ENCODE measurements around the gene AMOTL1. TPM values are rescaled to one million over a fixed set of nuclear protein-coding genes. Genes with fewer than 3 reads are reported as not detected.

AMOTL1 gene
- polyA plus RNA-seq, 1 donor (not counting 4 experiments of a cell fraction or from before 2014, with no cell fraction given): 86.5 TPM

- Histone ChIP-seq H3K4me2 (ENCODE audit: control insufficient read depth, extremely low read depth, insufficient read depth, low read depth, low read length) (no peak overlapping the region), H3K9me3 (ENCODE audit: control insufficient read depth, low read depth, low read length) (no peaks in the 10 kb centered on the region), H3K36me3 (ENCODE audit: control insufficient read depth in 2 of 2, extremely low read depth in 1 of 2, insufficient read depth in 2 of 2, low read length in 2 of 2) (no peaks in the 10 kb centered on the region), H2AFZ (ENCODE audit: control insufficient read depth, low read length) (no peak overlapping the region), H3K4me3 (ENCODE audit: control insufficient read depth in 2 of 3, extremely low read depth in 1 of 3, insufficient read depth in 2 of 3, low read depth in 1 of 3, low read length in 3 of 3) (no peak overlapping the region), H3K27ac (ENCODE audit: control insufficient read depth, insufficient read depth, low read length) (no peak overlapping the region), H3K4me1 (ENCODE audit: control insufficient read depth, extremely low read depth, insufficient read depth, low read length) (no peaks in the 10 kb centered on the region), H3K9ac (ENCODE audit: control insufficient read depth, extremely low read depth, insufficient read depth, low read length) (no peak overlapping the region), H3K9me1 (ENCODE audit: control insufficient read depth, extremely low read depth, insufficient read depth, low read length) (no peaks in the 10 kb centered on the region), H3K27me3 (ENCODE audit: control insufficient read depth, extremely low read depth, insufficient read depth, low read length) (no peaks in the 10 kb centered on the region), H4K20me1 (ENCODE audit: control insufficient read depth, extremely low read depth, insufficient read depth, low read length) (no peaks in the 10 kb centered on the region), H3K79me2 (ENCODE audit: control insufficient read depth, insufficient read depth, low read length) (no peaks in the 10 kb centered on the region)
- TF ChIP-seq CTCF (optimal IDR thresholded peaks at IDR 0.05 in 1 of 3, IDR thresholded peaks at IDR 0.05 in 1 of 3, conservative IDR thresholded peaks at IDR 0.05 in 1 of 3; ENCODE audit: extremely low read depth in 1 of 3, insufficient read depth in 2 of 3, low read length in 3 of 3) (no peak), EZH2 (IDR thresholded peaks at IDR 0.05; ENCODE audit: low read length) (no peak)
- FAIRE-seq: no peak
- dilution Hi-C loops (cut with MboI; ENCODE audit: extremely low pct_ligation_motif_present, low sequenced_read_pairs): no loop called here
- DNase-seq (ENCODE audit: low read depth, low spot score): no peak
These were observed 156.5 kb downstream of the AMOTL1 start for GRCh38 chr11:94924612-94925011.

GRCh38 chr11:94925422-94926270 is 157.5 kb downstream of the AMOTL1 start:
- DNase-seq (ENCODE audit: low read depth, low spot score) (no peak), FAIRE-seq (no peak)
- Histone ChIP-seq H3K4me2 (ENCODE audit: control insufficient read depth, extremely low read depth, insufficient read depth, low read depth, low read length) (no peak overlapping the region), H3K79me2 (ENCODE audit: control insufficient read depth, insufficient read depth, low read length) (no peaks in the 10 kb centered on the region), H3K27ac (ENCODE audit: control insufficient read depth, insufficient read depth, low read length) (no peak overlapping the region), H3K9ac (ENCODE audit: control insufficient read depth, extremely low read depth, insufficient read depth, low read length) (no peak overlapping the region), H3K27me3 (ENCODE audit: control insufficient read depth, extremely low read depth, insufficient read depth, low read length) (no peaks in the 10 kb centered on the region), H3K9me3 (ENCODE audit: control insufficient read depth, low read depth, low read length) (no peaks in the 10 kb centered on the region), H4K20me1 (ENCODE audit: control insufficient read depth, extremely low read depth, insufficient read depth, low read length) (no peaks in the 10 kb centered on the region), H3K4me3 (ENCODE audit: control insufficient read depth in 2 of 3, extremely low read depth in 1 of 3, insufficient read depth in 2 of 3, low read depth in 1 of 3, low read length in 3 of 3) (no peak overlapping the region), H3K9me1 (ENCODE audit: control insufficient read depth, extremely low read depth, insufficient read depth, low read length) (no peaks in the 10 kb centered on the region), H2AFZ (ENCODE audit: control insufficient read depth, low read length) (no peak overlapping the region), H3K36me3 (ENCODE audit: control insufficient read depth in 2 of 2, extremely low read depth in 1 of 2, insufficient read depth in 2 of 2, low read length in 2 of 2) (no peaks in the 10 kb centered on the region), H3K4me1 (ENCODE audit: control insufficient read depth, extremely low read depth, insufficient read depth, low read length) (no peaks in the 10 kb centered on the region)
- dilution Hi-C loops (cut with MboI; ENCODE audit: extremely low pct_ligation_motif_present, low sequenced_read_pairs): no loop called here
- TF ChIP-seq CTCF (optimal IDR thresholded peaks at IDR 0.05 in 1 of 3, IDR thresholded peaks at IDR 0.05 in 1 of 3, conservative IDR thresholded peaks at IDR 0.05 in 1 of 3; ENCODE audit: extremely low read depth in 1 of 3, insufficient read depth in 2 of 3, low read length in 3 of 3) (no peak), EZH2 (IDR thresholded peaks at IDR 0.05; ENCODE audit: low read length) (no peak)

Data from keratinocyte (primary cell).